IMR-90 (cell line): Measurements from ENCODE around the gene TRDMT1. TPM values are rescaled to one million over a fixed set of nuclear protein-coding genes. Genes with fewer than 3 reads are reported as not detected.

Source experiments
- ATAC-seq: fragments of 200-7000 bp; cut with Tn5 transposase; 2 replicates; pipeline ENCODE4 v1.9.1; 2020; ENCODE audit warnings: low read depth, mild to moderate bottlenecking, moderate library complexity
- BruUV-seq: library from RNA; stranded (reverse); fragments of 400-500 nt; replicated peaks from 2 replicates; lab custom pipeline; 2021; lab: Mats Ljungman, UMichigan
- CTCF ChIA-PET: fragments of 300-600 bp; formaldehyde crosslinking; extraction: SDS; loops from one replicate; lab custom pipeline; 2021; ENCODE audit warnings: antibody characterized with exemption; lab: Yijun Ruan, JAX
- POLR2A ChIA-PET: fragments of 300-600 bp; sonication (Branson Sonifier 250); formaldehyde crosslinking; loops from one replicate; lab custom pipeline; 2022; ENCODE audit warnings: antibody characterized with exemption; ENCODE audit not compliant: unreplicated experiment; lab: Charles Lee
- DNase-seq: peaks from one replicate; pipeline ENCODE4 v3.0.0; 2013
- H2AFZ ChIP-seq: replicated peaks from 2 replicates; pipeline ENCODE3; 2013; ENCODE audit warnings: low read length, mild to moderate bottlenecking; ENCODE audit not compliant: poor library complexity
- H2AK5ac ChIP-seq: 2 replicates; pipeline ENCODE4 v1.6.1; 2013; ENCODE audit warnings: low read depth, low read length, inconsistent platforms
- H2AK9ac ChIP-seq: replicated peaks from 2 replicates; pipeline ENCODE3; 2013; ENCODE audit warnings: mild to moderate bottlenecking, low read depth, low read length, moderate library complexity; ENCODE audit not compliant: poor library complexity
- H2BK120ac ChIP-seq: 2 replicates; pipeline ENCODE4 v1.6.1; 2013; ENCODE audit warnings: low read depth, low read length, inconsistent platforms
- H2BK15ac ChIP-seq: 3 replicates; pipeline ENCODE4 v1.6.1; 2013; ENCODE audit warnings: low read depth, low read length, inconsistent platforms
- H2BK20ac ChIP-seq: 2 replicates; pipeline ENCODE4 v1.6.1; 2013; ENCODE audit warnings: low read depth, mild to moderate bottlenecking, inconsistent platforms, low read length, moderate library complexity
- H2BK5ac ChIP-seq: 2 replicates; pipeline ENCODE4 v1.6.1; 2013; ENCODE audit warnings: mild to moderate bottlenecking, low read depth, low read length, inconsistent platforms; ENCODE audit not compliant: poor library complexity, severe bottlenecking
- H3K14ac ChIP-seq: replicated peaks from 2 replicates; pipeline ENCODE4 v1.6.1; 2013; ENCODE audit warnings: low read depth, low read length, inconsistent platforms
- H3K18ac ChIP-seq: 2 replicates; pipeline ENCODE4 v1.6.1; 2013; ENCODE audit warnings: low read depth, low read length, control low read depth
- H3K23ac ChIP-seq: 2 replicates; pipeline ENCODE4 v1.6.1; 2013; ENCODE audit warnings: low read depth, low read length, inconsistent platforms
- H3K27ac ChIP-seq: 2 replicates; pipeline ENCODE4 v1.5.1; 2013; ENCODE audit warnings: mild to moderate bottlenecking, control low read depth, low read length; ENCODE audit not compliant: insufficient read depth
- H3K27me3 ChIP-seq: 2 replicates; pipeline ENCODE4 v1.6.1; 2013; ENCODE audit warnings: low read length; ENCODE audit not compliant: control insufficient read depth, insufficient read depth
- H3K36me3 ChIP-seq: 2 replicates; pipeline ENCODE4 v1.6.1; 2013; ENCODE audit warnings: low read length, mixed read lengths; ENCODE audit not compliant: control insufficient read depth, insufficient read depth
- H3K4ac ChIP-seq: 2 replicates; pipeline ENCODE4 v1.6.1; 2013; ENCODE audit warnings: low read depth, low read length, inconsistent platforms
- H3K4me1 ChIP-seq: 2 replicates; pipeline ENCODE4 v1.6.1; 2013; ENCODE audit warnings: low read length, mixed read lengths; ENCODE audit not compliant: control insufficient read depth, insufficient read depth
- H3K4me2 ChIP-seq: 2 replicates; pipeline ENCODE4 v1.6.1; 2013; ENCODE audit warnings: low read depth, mild to moderate bottlenecking, control low read depth, low read length, moderate library complexity
- H3K4me3 ChIP-seq: 2 replicates; pipeline ENCODE4 v1.5.1; 2013; ENCODE audit warnings: low read depth, mild to moderate bottlenecking, control low read depth, low read length, moderate library complexity; ENCODE audit not compliant: insufficient read depth
- H3K56ac ChIP-seq: 2 replicates; pipeline ENCODE4 v1.6.1; 2013; ENCODE audit warnings: low read length, inconsistent platforms; ENCODE audit not compliant: insufficient read depth; ENCODE audit errors: extremely low read depth
- H3K79me1 ChIP-seq, 2 experiments: 2 replicates each; pipeline ENCODE4 v1.6.1; 2013; ENCODE audit warnings: low read length in 2 of 2, inconsistent platforms in 1 of 2, low read depth in 1 of 2
- H3K9ac ChIP-seq: 2 replicates; pipeline ENCODE4 v1.6.1; 2013; ENCODE audit warnings: low read depth, low read length, control low read depth
- H3K9me1 ChIP-seq: 2 replicates; pipeline ENCODE4 v1.6.1; 2013; ENCODE audit warnings: low read length, inconsistent platforms; ENCODE audit not compliant: insufficient read depth
- H3K9me3 ChIP-seq: 2 replicates; pipeline ENCODE4 v1.6.1; 2013; ENCODE audit warnings: low read length; ENCODE audit not compliant: control insufficient read depth, insufficient read depth
- H4K20me1 ChIP-seq: 2 replicates; pipeline ENCODE4 v1.6.1; 2013; ENCODE audit warnings: low read length, inconsistent platforms; ENCODE audit not compliant: insufficient read depth
- H4K5ac ChIP-seq: 2 replicates; pipeline ENCODE4 v1.6.1; 2013; ENCODE audit warnings: mild to moderate bottlenecking, low read depth, low read length, control low read depth
- H4K8ac ChIP-seq, 2 experiments: 2 replicates each; pipeline ENCODE4 v1.6.1; 2013; ENCODE audit warnings: low read depth in 2 of 2, low read length in 2 of 2, control low read depth in 1 of 2, inconsistent platforms in 1 of 2
- H4K91ac ChIP-seq: 2 replicates; pipeline ENCODE4 v1.6.1; 2013; ENCODE audit warnings: low read depth, low read length, inconsistent platforms; ENCODE audit not compliant: insufficient read depth
- BHLHE40 ChIP-seq: fragments of 150-350 bp; IDR thresholded peaks from 2 replicates; pipeline ENCODE4 v1.6.1; 2016; ENCODE audit warnings: mild to moderate bottlenecking, low read depth, low read length
- CEBPB ChIP-seq: IDR thresholded peaks from 2 replicates; pipeline ENCODE4 v1.6.1; 2012; ENCODE audit warnings: low read depth, low read length, improper control_type of control experiment
- CHD1 ChIP-seq: IDR thresholded peaks from 2 replicates; pipeline ENCODE4 v1.6.1; 2012; ENCODE audit warnings: low read depth, low read length, improper control_type of control experiment
- FOS ChIP-seq: fragments of 150-350 bp; IDR thresholded peaks from 2 replicates; pipeline ENCODE4 v1.6.1; 2016; ENCODE audit warnings: low read depth, low read length
- MAFK ChIP-seq: IDR thresholded peaks from 2 replicates; pipeline ENCODE4 v1.6.1; 2012; ENCODE audit warnings: low read depth, low read length, improper control_type of control experiment
- MAZ ChIP-seq: IDR thresholded peaks from 2 replicates; pipeline ENCODE4 v1.6.1; 2012; ENCODE audit warnings: low read depth, mild to moderate bottlenecking, low read length, improper control_type of control experiment, moderate library complexity, borderline replicate concordance
- MXI1 ChIP-seq: IDR thresholded peaks from 2 replicates; pipeline ENCODE4 v1.6.1; 2012; ENCODE audit warnings: low read depth, mild to moderate bottlenecking, low read length, moderate library complexity, borderline replicate concordance
- NFE2L2 ChIP-seq: fragments of 150-350 bp; IDR thresholded peaks from 2 replicates; pipeline ENCODE4 v1.6.1; 2016; ENCODE audit warnings: low read depth, mild to moderate bottlenecking, low read length
- POLR2A ChIP-seq: IDR thresholded peaks from 2 replicates; pipeline ENCODE4 v1.6.1; 2012; ENCODE audit warnings: mild to moderate bottlenecking, low read depth, low read length
- RAD21 ChIP-seq: IDR thresholded peaks from 2 replicates; pipeline ENCODE4 v1.6.1; 2012; ENCODE audit warnings: low read length, improper control_type of control experiment
- RCOR1 ChIP-seq: IDR thresholded peaks from 2 replicates; pipeline ENCODE4 v1.6.1; 2012; ENCODE audit warnings: mild to moderate bottlenecking, low read length, improper control_type of control experiment; ENCODE audit not compliant: insufficient replicate concordance
- RFX5 ChIP-seq: IDR thresholded peaks from 2 replicates; pipeline ENCODE4 v1.8.0; 2012; ENCODE audit warnings: low read depth, mild to moderate bottlenecking, low read length, moderate library complexity
- SMC3 ChIP-seq: fragments of 150-350 bp; IDR thresholded peaks from 2 replicates; pipeline ENCODE4 v1.6.1; 2016; ENCODE audit warnings: low read depth, mild to moderate bottlenecking, antibody characterized with exemption, low read length, moderate library complexity
- WGBS, 2 experiments: methylation state at CpG; one replicate each; pipeline versions ENCODE4 v1.1.5 to v1.1.7; 2013; ENCODE audit warnings: missing lambda C conversion rate in 2 of 2; ENCODE audit not compliant: insufficient read length in 1 of 2; ENCODE audit errors: extremely low coverage in 2 of 2; 5-methylcytosine and 5-hydroxymethylcytosine counted together
- dilution Hi-C: fragments of 300-500 bp; cut with HindIII; formaldehyde crosslinking; loops from one replicate; pipeline ENCODE4 v1.14.3; 2018; ENCODE audit warnings: low sequenced_read_pairs; ENCODE audit not compliant: unreplicated experiment
- in situ Hi-C: fragments of 300-500 bp; cut with MboI; formaldehyde crosslinking; loops from 3 replicates; pipeline ENCODE4 v1.14.3; 2019; ENCODE audit warnings: low sequenced_read_pairs, inconsistent platforms, mixed read lengths
- intact Hi-C: fragments of 100-400 bp; cut with micrococcal nuclease; formaldehyde crosslinking; loops from 2 replicates; pipeline ENCODE4 v1.10.0; 2022
- polyA plus RNA-seq, 3 experiments: library from polyadenylated mRNA; depleted of rRNA; stranded (reverse); fragments of >200 nt; gene quantifications; 2 replicates each; pipeline ENCODE4 v1.2.3, GENCODE V29; 2012; ENCODE audit warnings: low replicate concordance in 1 of 3
- total RNA-seq: library from RNA; depleted of rRNA; stranded (reverse); fragments of >200 nt; gene quantifications from 2 replicates; pipeline ENCODE4 v1.2.3, GENCODE V29; 2012
- TF ChIP-seq, protein P1 (sequence below): fragments of 150-350 bp; IDR thresholded peaks from 2 replicates; pipeline ENCODE4 v1.6.1; 2017; ENCODE audit warnings: mild to moderate bottlenecking, antibody characterized with exemption, low read length, low read depth
- TF ChIP-seq, protein P2 (sequence below): fragments of 150-350 bp; IDR thresholded peaks from 2 replicates; pipeline ENCODE4 v1.6.1; 2016; ENCODE audit warnings: low read depth, mild to moderate bottlenecking, low read length, moderate library complexity, borderline replicate concordance
- TF ChIP-seq, protein P3 (sequence below): conservative IDR thresholded peaks from 2 replicates; pipeline ENCODE4 v1.5.1; 2012; ENCODE audit warnings: mild to moderate bottlenecking, low read depth, low read length, improper control_type of control experiment

TRDMT1 gene
- total and polyA plus RNA-seq, 2 of the 4 experiments (the other 2 are of a cell fraction): 2.1 to 4.7 TPM

DNA sequence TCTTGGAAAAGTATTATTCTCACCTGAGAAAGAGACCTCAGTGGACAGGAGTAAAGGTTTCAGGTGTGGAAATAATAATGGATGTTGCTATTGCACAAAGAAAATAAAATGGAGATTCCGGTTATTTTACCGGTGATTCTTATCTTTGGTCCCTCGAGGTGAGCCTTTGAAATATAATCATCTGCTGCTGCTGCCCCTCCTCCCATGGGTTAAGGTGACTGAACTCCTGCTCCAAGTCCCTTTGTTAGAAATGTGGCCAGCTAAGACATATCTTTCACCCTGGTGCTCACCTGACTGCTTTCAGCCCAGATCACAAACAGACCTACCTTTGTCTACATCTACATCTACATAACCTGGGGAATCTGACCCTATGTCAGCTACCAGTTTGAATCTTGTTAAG is 77.5 kb downstream of the TRDMT1 start:
- H3K79me1 ChIP-seq: 0 out of 4 replicates have a peak, but pooled peaks cover 0 to 2% of the 10 kb centered on the region in 2 experiments
- no peak overlapping the region for H3K9ac ChIP-seq
- no peak overlapping the region for H4K5ac ChIP-seq
- H3K4ac ChIP-seq: no peak overlapping the region
- dilution Hi-C loops: no loop called here
- H2BK15ac ChIP-seq: 0 out of 3 replicates have a peak overlapping the region, but pooled peaks have one; percentile 59
- H4K91ac ChIP-seq: no peak overlapping the region
- 81% methylated on average over 3 of the region's 3 CpGs; no CpG with 5 or more reads in 1 of the 2 experiments for WGBS, 2 experiments
- peak overlapping the region; percentile 10; the same call in 1 of the 2 replicates for H2BK120ac ChIP-seq
- H4K8ac ChIP-seq: no peak overlapping the region
- no peak overlapping the region for H3K27ac ChIP-seq
- ChIA-PET CTCF (no interaction called here), POLR2A (no interaction called here)
- H3K56ac ChIP-seq: no peak overlapping the region
- BruUV-seq: no TSS peak
- DNase-seq: no peak
- no peaks in the 10 kb centered on the region for H3K36me3 ChIP-seq
- no peak overlapping the region for H2AK9ac ChIP-seq
- in situ Hi-C loops: no loop called here
- H3K9me3 ChIP-seq: no peaks in the 10 kb centered on the region
- H3K4me3 ChIP-seq: no peak overlapping the region
- no peak overlapping the region; the same call in 1 of the 2 replicates for H3K18ac ChIP-seq
- TF ChIP-seq BHLHE40: no peak
- no peak for TF ChIP-seq MAZ
- TF ChIP-seq CEBPB: no peak
- TF ChIP-seq, protein P1, sequence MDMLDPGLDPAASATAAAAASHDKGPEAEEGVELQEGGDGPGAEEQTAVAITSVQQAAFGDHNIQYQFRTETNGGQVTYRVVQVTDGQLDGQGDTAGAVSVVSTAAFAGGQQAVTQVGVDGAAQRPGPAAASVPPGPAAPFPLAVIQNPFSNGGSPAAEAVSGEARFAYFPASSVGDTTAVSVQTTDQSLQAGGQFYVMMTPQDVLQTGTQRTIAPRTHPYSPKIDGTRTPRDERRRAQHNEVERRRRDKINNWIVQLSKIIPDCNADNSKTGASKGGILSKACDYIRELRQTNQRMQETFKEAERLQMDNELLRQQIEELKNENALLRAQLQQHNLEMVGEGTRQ: no peak
- TF ChIP-seq FOS: no peak
- TF ChIP-seq NFE2L2: no peak
- TF ChIP-seq RFX5: no peak
- TF ChIP-seq POLR2A: no peak
- TF ChIP-seq, protein P2, sequence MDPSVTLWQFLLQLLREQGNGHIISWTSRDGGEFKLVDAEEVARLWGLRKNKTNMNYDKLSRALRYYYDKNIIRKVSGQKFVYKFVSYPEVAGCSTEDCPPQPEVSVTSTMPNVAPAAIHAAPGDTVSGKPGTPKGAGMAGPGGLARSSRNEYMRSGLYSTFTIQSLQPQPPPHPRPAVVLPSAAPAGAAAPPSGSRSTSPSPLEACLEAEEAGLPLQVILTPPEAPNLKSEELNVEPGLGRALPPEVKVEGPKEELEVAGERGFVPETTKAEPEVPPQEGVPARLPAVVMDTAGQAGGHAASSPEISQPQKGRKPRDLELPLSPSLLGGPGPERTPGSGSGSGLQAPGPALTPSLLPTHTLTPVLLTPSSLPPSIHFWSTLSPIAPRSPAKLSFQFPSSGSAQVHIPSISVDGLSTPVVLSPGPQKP: no peak
- TF ChIP-seq MAFK: no peak
- no peak for TF ChIP-seq MXI1
- TF ChIP-seq, protein P3, sequence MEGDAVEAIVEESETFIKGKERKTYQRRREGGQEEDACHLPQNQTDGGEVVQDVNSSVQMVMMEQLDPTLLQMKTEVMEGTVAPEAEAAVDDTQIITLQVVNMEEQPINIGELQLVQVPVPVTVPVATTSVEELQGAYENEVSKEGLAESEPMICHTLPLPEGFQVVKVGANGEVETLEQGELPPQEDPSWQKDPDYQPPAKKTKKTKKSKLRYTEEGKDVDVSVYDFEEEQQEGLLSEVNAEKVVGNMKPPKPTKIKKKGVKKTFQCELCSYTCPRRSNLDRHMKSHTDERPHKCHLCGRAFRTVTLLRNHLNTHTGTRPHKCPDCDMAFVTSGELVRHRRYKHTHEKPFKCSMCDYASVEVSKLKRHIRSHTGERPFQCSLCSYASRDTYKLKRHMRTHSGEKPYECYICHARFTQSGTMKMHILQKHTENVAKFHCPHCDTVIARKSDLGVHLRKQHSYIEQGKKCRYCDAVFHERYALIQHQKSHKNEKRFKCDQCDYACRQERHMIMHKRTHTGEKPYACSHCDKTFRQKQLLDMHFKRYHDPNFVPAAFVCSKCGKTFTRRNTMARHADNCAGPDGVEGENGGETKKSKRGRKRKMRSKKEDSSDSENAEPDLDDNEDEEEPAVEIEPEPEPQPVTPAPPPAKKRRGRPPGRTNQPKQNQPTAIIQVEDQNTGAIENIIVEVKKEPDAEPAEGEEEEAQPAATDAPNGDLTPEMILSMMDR: no peak
- no peak for TF ChIP-seq RAD21
- no peak for TF ChIP-seq RCOR1
- TF ChIP-seq CHD1: no peak
- no peak for TF ChIP-seq SMC3
- peaks cover 7% of the 10 kb centered on the region; the same call in 1 of the 2 replicates for H3K9me1 ChIP-seq
- H3K4me1 ChIP-seq: peaks cover 6% of the 10 kb centered on the region
- H3K14ac ChIP-seq: no peak overlapping the region
- no peak overlapping the region; the same call in 1 of the 2 replicates for H2AK5ac ChIP-seq
- intact Hi-C loops: loop anchor here (5.0 kb wide), 1 partner anchor 267 kb away; no protein-coding TSS in a partner anchor
- H2BK20ac ChIP-seq: no peak overlapping the region
- H2BK5ac ChIP-seq: no peak overlapping the region
- H4K20me1 ChIP-seq: no peaks in the 10 kb centered on the region; the same call in 1 of the 2 replicates
- no peak overlapping the region for H3K4me2 ChIP-seq
- no peaks in the 10 kb centered on the region for H3K27me3 ChIP-seq
- no peak overlapping the region for H3K23ac ChIP-seq
- H2AFZ ChIP-seq: no peak overlapping the region
- ATAC-seq: no peak
